Measurements from ENCODE around the gene HOXB6.

DNA sequence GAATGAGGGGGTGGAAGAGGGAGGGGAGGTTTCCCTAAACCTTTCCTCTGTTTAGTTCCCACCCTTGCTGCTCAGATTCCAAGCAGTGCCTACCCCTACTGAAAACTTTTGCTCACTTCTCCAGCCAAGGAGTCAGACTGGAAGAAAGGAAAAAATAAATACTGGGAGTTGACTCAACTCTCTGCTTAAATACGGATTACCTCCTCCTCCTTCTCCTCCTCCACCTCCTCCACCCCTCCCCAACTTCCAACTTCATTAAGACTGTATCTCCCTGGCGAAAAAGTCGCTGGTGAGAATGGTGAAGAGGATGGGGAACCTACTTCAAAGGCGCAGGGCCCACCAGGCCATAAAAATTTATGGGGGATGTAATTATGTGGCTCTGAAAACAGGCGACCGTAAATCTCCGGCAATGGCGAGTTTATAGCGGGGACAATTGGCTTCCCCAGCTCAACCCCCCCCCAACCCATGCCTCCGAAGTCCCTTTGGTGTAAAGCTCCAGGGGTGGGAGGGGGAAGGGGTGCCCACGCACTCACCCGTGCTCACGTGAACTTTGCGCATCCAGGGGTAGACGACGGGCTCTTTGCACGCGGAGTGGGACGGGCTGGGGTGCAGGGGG lies 27.3 kb downstream of the HOXB6 start:
- TF ChIP-seq EZH2 (IDR thresholded peaks at IDR 0.05) (no peak), FOXP2 (optimal IDR thresholded peaks at IDR 0.05; ENCODE audit: control extremely low read depth, extremely low read length, insufficient read depth) (no peak)

Measured in SK-N-MC (cell line).